Right lobe of liver (tissue), 6 donors: ENCODE measurements around the gene PPARG. TPM values are rescaled to one million over a fixed set of nuclear protein-coding genes. Genes with fewer than 3 reads are reported as not detected.

Source experiments
- ATAC-seq, 4 donors: fragments of 200-7000 bp; cut with Tn5 transposase; one replicate each; pipeline ENCODE4 v1.9.1; 2020; ENCODE audit warnings: mild to moderate bottlenecking in 4 of 4, moderate library complexity in 4 of 4
- DNase-seq, 3 donors: peaks; one replicate each; pipeline ENCODE4 v3.0.0-alpha.2; 2020
- H3K27ac ChIP-seq, 3 donors: fragments of 200-600 bp; one replicate each; pipeline ENCODE4 v1.8.0; 2022
- H3K27me3 ChIP-seq, 2 donors: fragments of 200-600 bp; one replicate each; pipeline ENCODE4 v1.8.0; 2022
- H3K36me3 ChIP-seq, 4 donors: fragments of 200-600 bp; sonication (generic) in 1 of 4; one replicate each; pipeline versions ENCODE4 v1.5.1 to v1.8.0; 2017 to 2022; ENCODE audit warnings: control low read depth in 1 of 4
- H3K4me1 ChIP-seq, 4 donors: fragments of 200-600 bp; sonication (generic) in 1 of 4; one replicate each; pipeline versions ENCODE4 v1.5.1 to v1.8.0; 2017 to 2022; ENCODE audit warnings: control low read depth in 1 of 4
- H3K4me3 ChIP-seq, 3 donors: fragments of 200-600 bp; one replicate each; pipeline ENCODE4 v1.8.0; 2022
- H3K9me3 ChIP-seq, 4 donors: fragments of 200-600 bp; sonication (generic) in 1 of 4; one replicate each; pipeline versions ENCODE4 v1.5.1 to v1.8.0; 2017 to 2022; ENCODE audit warnings: control low read depth in 1 of 4
- CTCF ChIP-seq, 4 donors: fragments of 200-600 bp in 3 of 4; fragments of 450-650 bp in 1 of 4; IDR thresholded peaks; one replicate each; pipeline versions ENCODE4 v1.5.1 to v1.8.0; 2016 to 2022; ENCODE audit warnings: antibody characterized with exemption in 4 of 4, mild to moderate bottlenecking in 2 of 4
- POLR2A ChIP-seq: fragments of 450-650 bp; IDR thresholded peaks from one replicate; pipeline ENCODE4 v1.6.1; 2017; ENCODE audit warnings: antibody characterized with exemption, mild to moderate bottlenecking
- WGBS: methylation state at CpG from one replicate; pipeline ENCODE4 v1.1.6; 2018; ENCODE audit warnings: low coverage, low lambda C conversion rate; ENCODE audit not compliant: insufficient coverage; ENCODE audit errors: missing lambda C conversion rate; 5-methylcytosine and 5-hydroxymethylcytosine counted together
- intact Hi-C, 2 donors: fragments of 100-400 bp; cut with DNase I; formaldehyde crosslinking; loops; one replicate each; pipeline versions ENCODE4 v1.11.2 to v1.14.1; 2022
- total RNA-seq, 6 experiments: library from RNA; depleted of rRNA in 2 of 6; stranded (reverse); fragments of >200 nt in 2 of 6; fragmentation: NEBNext Ultra II Directional in 3 of 6; extraction: Animal tissue kit (Norgen Biotek cat#: 25700) in 3 of 6; gene quantifications; one replicate each; pipeline versions ENCODE4 v1.1.0 to v1.2.4, GENCODE V29; 2016 to 2023
- donor health status: DM: no; HTN: yes; CAD: no.
- donor health status: DM: no; HTN: no; CAD: no.
- donor health status: DM: no; HTN: no; CAD: no.
- donor health status: DM: no; HTN: yes; CAD: no.
- donor health status: DM: no; HTN: yes; CAD: no.

PPARG gene
- total RNA-seq, 6 experiments from 2014 or later = 4.9 to 15.8 (median 10.8) TPM

GRCh38 chr3:12316729-12317351 is 28.0 kb downstream of the PPARG start:
- peak overlapping the region in 1 of 3 donors; percentile 33 for H3K27ac ChIP-seq
- ATAC-seq = peak; percentile 55 to 75 (median 74)
- intact Hi-C loops = no loop called here
- H3K36me3 ChIP-seq = no peaks in the 10 kb centered on the region
- 14% methylated on average over 4 of the region's 4 CpGs for WGBS
- TF ChIP-seq POLR2A = no peak
- no peak for TF ChIP-seq CTCF (IDR thresholded peaks at IDR 0.05)
- peak overlapping the region in 2 of 3 donors; percentile 1 to 36 for H3K4me3 ChIP-seq
- DNase-seq = no peak
- no peaks in the 10 kb centered on the region for H3K27me3 ChIP-seq
- H3K4me1 ChIP-seq = peaks cover 0 to 12% (median 0%) of the 10 kb centered on the region in 4 donors
- no peaks in the 10 kb centered on the region for H3K9me3 ChIP-seq

GRCh38 chr3:12317914-12318313 is 29.0 kb downstream of the PPARG start:
- H3K27ac ChIP-seq = no peak overlapping the region
- H3K27me3 ChIP-seq = no peaks in the 10 kb centered on the region
- H3K9me3 ChIP-seq = no peaks in the 10 kb centered on the region
- intact Hi-C loops = no loop called here
- TF ChIP-seq CTCF (IDR thresholded peaks at IDR 0.05) = no peak
- no peak for TF ChIP-seq POLR2A
- H3K4me1 ChIP-seq = peaks cover 0 to 12% (median 0%) of the 10 kb centered on the region in 4 donors
- H3K4me3 ChIP-seq = no peak overlapping the region
- ATAC-seq (peak; percentile 53 to 81 (median 76)), DNase-seq (no peak)
- H3K36me3 ChIP-seq = no peaks in the 10 kb centered on the region
- WGBS = 29% methylated on average over 5 of the region's 5 CpGs

GRCh38 chr3:12318758-12319621 is 30.1 kb downstream of the PPARG start:
- Histone ChIP-seq H3K36me3 (no peaks in the 10 kb centered on the region), H3K9me3 (no peaks in the 10 kb centered on the region), H3K4me1 (peaks cover 0 to 12% (median 0%) of the 10 kb centered on the region in 4 donors), H3K27me3 (no peaks in the 10 kb centered on the region), H3K4me3 (no peak overlapping the region), H3K27ac (no peak overlapping the region)
- WGBS = 56% methylated on average over 5 of the region's 5 CpGs
- no peak for DNase-seq
- intact Hi-C loops = no loop called here
- TF ChIP-seq POLR2A = no peak
- TF ChIP-seq CTCF (IDR thresholded peaks at IDR 0.05) = no peak
- ATAC-seq = peak in 3 of 4 donors; percentile 11 to 59 (median 13)

- Histone ChIP-seq H3K36me3 (no peaks in the 10 kb centered on the region), H3K4me3 (no peak overlapping the region), H3K4me1 (peaks cover 0 to 12% (median 0%) of the 10 kb centered on the region in 4 donors), H3K9me3 (no peaks in the 10 kb centered on the region), H3K27ac (no peak overlapping the region), H3K27me3 (no peaks in the 10 kb centered on the region)
- ATAC-seq (no peak), DNase-seq (no peak)
- WGBS = 73% methylated on average over 2 of the region's 2 CpGs
- intact Hi-C loops = no loop called here
- no peak for TF ChIP-seq CTCF (IDR thresholded peaks at IDR 0.05)
- no peak for TF ChIP-seq POLR2A
Measured at GRCh38 chr3:12321015-12321414, 32.1 kb downstream of the PPARG start.
